ENCODE data around the gene BNIP5.

The BNIP5 gene, protein sequence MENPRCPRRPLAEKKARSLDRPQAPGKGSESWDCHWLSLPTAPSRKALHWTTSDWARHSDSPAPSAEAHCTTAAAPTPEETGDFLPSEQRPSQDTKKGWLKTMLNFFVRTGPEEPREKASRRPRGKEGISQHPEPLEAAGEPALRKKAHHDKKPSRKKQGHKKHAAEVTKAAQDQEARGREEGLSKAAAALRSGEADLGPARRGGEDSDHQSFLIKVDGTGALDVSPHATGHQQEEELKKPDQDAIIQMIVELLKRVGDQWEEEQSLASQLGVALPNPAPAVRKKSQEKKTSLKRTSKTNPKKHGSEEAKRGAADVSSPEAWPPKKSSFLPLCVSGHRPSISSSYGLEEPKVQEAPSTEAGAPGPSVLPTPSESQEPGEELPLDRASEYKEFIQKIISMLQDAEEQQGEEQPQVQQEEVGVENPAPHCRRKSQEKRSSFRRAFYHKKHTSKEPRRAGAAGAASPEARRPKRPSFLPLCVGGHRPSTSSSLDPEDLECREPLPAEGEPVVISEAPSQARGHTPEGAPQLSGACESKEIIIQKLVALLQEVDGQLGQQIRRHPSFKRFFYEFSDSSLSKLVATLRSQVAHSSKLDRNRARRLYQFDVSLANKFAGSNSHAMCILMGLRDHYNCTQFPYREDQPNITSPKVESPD

DNA sequence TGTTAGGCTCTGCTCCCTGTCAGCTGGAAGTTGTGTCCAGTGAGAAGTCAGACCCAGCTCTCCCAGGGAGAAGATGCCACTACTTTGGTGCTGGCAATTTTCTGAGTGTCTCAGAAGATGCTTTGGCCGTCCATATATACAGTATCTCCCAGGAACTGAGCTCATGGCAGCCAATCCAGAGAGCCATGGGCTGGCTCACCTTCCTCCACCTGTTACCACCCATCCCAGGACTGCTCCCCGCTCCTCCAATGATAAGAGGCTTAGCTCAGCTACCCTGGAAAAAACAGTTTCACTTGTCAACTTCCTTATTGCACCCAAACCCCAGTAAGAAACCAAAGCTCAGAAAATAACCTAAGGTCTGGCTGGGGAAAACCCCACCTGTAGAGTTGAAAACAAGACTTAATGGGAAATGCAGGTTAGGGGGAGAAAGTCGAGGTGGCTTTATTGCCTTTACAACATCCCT lies at the start of gene BNIP5:
Gene BNIP5, minus strand, starts transcription at position 110 of the 463 bp plus-strand sequence. CDS start 6,198 bp downstream, outside the sequence.
- peak; percentile 6 for DNase-seq (ENCODE audit: low spot score)

DNA sequence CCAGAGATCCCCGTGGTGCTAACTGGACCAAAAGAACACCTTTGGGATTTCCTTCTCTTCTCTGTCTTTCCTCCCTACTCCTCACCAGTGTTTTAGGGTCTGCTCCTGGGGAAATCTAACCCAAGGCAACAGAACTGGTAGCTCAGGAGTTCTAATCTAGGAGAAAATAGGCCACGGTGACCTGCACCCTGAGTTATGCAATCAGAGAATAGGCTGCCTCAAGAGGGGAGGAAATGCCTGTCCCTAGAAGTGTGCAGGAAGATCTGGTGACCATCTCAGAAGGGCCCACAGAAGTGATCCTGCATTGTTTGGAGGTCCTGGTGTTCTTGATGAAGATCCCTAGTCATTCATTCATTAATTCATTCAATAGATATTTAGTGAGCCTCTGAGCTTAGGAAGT lies 47.4 kb upstream of the BNIP5 start:
- no peak for DNase-seq (ENCODE audit: low spot score)

DNA sequence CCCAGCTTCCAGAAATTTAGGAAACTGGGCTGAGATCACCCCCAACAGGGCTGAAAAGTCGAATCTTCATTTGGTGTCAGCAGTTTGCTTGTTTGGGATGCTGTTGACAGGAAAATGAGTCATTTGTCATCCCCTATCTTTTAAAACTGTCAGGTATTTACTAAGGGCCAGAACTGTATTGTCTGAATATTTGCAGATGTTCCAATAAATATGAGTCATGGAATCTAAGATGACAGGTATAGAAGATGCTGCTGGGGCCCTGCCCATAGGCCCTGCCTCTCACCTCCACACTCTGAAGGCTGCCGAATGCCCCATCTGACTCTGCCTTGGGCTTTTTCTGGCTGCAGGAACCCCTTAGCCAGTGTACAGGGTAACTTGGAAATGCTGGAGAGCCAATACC lies 46.9 kb upstream of the BNIP5 start:
- peak; percentile 60 for DNase-seq (ENCODE audit: low spot score)

DNA sequence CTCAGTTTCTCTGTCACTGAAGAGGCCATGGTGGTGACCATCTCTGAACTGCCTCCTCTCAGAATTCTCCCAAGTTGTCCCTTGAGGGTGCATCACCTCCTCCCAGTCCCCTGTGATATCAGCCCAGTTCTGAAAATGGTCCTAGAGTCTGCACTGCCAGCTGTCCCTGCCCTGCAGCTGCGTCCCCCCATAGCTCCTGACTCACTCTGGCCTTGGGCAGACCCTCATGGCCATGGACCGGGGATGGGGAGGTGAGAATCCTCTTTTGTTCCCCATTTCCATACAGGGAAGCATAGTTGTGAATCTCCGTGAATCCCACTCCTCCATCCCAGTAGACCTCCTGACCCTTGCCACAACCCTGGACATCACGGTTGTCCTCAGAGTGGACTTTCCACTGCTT lies 46.3 kb upstream of the BNIP5 start:
- no peak for DNase-seq (ENCODE audit: low spot score)

DNA sequence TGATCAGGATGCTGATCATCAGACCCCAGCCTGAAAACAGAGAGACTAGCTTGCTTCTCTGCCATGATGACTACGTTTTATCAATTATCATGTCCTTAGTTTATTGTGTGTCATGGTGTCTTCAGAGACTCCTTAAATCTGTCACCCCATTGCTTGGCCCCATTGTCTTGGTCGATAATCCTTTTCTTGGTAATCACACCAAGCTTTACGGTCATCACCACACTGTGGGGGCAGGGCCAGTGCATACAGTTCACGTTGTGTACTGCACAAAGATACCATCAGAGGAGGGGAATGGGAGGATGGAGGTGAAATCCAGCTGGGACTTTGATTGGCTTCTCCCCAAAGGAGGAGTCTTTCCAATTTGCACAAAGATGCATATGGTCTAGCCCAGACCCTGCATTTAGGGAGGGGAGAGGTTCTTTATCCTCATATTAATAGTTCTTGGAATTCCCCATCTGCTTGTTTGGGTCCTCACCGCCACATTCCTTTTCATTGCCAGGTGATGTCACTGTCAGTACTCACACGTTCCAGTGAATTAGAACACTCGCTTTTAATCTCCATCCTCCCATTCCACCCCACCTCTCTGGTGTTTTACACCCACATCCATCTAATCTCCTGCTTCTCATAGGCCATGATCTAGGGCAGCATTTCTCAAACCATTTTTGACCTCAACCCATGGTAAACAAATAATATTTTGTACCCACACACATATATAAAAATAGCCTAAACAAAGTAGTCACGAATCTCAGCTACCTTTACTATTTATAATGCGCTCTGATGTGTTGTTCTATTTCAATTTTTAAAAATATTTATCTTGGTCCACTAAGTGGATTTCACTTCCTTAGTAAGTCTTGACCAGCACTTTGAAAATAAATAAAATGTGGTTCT lies 45.1 kb upstream of the BNIP5 start:
- DNase-seq (ENCODE audit: low spot score) = no peak

DNA sequence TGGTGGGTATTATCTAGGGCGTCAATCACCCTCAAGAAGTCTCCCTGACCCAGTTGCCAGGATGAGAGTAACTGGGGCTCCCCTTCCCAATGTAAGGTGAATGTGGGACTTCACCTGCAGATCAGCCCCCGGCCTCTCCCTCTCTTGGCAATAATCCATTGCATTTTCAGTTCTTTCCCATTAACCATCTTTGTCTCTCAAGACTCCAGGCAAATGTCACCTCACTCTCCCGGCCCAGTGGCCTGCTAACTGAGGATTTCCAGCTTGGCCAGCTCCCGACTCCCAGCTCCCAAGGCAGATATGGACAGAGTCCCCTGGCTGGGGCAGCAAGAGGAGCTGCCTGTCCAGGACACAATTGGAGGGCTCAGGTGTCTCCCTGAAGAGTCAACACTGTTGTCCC lies 43.5 kb upstream of the BNIP5 start:
- no peak for DNase-seq (ENCODE audit: low spot score)

DNA sequence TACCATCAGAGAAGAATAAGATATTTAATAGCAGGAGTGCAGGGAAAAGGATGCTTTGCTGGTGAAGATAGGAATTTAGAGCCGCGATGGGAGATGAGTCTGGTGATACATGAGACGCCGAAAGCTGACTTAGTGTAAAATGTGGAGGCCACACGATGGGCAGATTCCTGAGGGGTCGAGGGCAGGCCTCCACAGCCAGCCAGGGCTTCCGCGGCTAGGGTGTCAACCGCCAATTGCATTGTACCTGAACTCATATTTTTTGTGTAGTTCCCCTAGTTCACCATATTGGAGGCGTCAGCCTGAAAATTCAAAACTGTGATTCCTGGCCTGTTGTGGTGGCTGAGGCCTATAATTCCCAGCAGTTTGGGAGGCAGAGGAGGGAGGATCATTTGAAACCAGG lies 42.2 kb upstream of the BNIP5 start:
- DNase-seq (ENCODE audit: low spot score) = no peak

DNA sequence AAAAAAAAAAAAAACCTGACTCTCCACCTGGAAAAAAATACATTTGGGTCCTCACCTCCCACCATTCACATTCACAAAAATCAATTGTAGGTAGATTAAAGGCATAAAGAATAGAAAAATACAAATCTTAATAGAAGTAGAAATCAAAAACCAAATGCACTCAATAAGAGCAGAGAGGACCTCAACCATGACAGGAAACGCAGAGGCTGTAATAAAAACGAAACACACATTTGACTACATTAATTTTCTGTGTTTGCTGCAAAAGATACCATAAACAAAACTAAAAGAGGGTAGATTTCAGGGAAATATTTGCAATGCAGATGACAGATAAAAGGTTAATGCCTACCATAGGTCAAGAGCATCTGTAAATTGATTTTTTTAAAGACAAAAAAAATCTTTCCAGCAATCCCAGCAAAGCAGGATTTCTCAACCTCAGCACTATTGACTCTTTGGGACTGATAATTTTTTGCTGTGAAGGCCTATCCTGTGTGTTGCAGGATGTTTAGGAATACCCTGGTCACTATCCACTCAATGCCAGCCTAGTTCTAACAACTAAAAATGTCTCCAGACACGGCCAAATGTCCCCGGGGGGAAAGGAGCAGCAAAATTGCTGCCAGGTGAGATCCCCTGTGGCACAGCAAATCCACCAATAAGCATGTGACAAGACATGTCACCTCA lies 41.7 kb upstream of the BNIP5 start:
- DNase-seq (ENCODE audit: low spot score) = no peak

DNA sequence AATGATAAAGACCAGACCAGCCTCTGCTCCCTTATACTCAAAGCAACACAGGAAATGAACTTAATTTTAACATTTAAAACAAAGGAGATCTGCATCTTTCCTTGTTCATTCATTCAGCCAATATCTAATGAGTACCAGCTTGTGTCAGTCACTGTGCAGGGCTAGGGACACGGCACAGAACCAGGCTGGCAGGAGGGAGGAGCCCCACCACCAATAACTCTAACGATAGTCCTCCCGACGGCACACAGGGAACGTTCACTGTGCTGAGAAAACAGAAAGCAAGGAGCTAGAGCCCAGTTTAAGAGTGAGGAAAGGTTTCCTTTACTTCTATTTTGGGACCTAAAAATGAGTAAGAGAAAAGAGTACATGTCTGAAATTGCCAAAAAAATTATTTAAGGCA lies 40.9 kb upstream of the BNIP5 start:
- no peak for DNase-seq (ENCODE audit: low spot score)

DNA sequence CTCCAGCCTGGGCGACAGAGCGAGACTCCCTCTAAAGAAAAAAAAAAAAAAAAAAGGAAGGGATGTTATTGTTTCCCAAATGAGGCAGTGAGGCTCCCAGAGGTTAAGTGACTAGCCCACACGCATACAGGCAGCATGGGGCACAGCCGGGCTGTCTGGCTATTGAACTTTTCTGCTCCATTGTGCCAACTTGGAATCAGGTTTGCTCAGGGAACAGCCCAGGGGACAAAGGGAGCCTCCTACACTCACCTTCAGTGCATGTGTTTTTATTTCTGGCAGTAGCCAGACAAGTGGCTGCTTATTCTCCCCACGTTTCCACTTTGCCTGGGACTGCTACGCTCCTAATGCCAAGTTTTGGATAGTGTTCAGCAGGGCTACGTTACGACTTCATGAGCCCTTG lies 40.1 kb upstream of the BNIP5 start:
- no peak for DNase-seq (ENCODE audit: low spot score)

DNA sequence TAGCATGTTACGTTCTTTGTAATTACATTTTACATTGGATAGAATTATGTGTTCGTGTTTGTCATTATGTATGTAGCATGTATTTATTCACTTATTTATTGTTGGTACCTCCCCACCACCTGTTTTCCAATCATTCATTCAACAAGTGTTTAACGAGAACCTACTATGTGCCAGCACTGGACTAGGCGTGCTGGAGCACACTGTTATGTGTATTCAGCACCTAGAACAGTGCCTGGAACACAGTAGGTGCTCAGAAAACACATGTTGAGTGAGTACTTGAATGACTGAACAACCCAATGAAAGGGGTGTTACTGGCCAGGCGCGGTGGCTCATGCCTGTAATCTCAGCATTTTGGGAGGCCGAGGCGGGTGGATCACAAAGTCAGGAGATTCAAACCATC lies 39.5 kb upstream of the BNIP5 start:
- DNase-seq (ENCODE audit: low spot score) = no peak

DNA sequence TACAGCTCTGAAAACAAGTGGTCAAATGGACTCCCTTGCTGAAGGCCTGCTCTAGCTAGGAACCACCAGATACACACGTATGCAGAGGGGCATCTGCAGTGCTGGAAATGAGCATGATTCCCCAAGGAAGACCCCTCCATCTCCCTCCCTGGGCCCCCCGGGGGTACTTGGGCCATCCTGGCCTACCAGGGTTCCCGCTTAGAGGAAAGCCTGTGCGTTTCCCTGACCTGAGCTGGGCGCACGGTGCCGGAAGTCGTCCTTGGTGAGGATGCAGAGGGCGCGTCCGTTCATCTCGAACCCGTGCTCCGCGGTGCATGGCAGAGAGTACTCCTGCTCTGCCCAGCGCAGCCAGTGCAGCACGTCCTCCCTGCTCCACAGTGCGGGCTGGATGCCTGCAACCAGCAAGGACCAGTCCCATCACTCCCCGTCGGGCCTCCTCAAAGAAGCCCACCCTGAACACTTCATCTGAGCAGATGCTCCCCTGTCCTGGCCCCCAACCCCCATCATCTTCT lies 39.0 kb upstream of the BNIP5 start:
- DNase-seq (ENCODE audit: low spot score) = no peak

DNA sequence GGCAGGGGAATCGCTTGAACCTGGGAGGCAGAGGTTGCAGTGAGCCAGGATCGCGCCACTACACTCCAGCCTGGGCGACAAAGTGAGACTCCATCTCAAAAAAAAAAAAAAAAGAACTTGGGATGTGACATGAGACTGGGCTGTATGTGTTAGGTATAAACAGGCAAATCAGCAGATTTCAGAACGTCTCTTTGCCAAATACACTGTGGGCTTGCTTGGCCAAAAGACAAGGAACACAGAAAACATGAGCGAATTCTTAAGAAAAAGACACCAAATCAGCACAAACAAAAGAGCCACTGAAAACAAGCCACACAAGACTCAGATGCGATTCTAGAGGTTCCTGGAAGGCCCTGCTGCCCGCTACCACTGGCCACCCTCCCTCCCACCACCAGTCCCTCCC lies 38.3 kb upstream of the BNIP5 start:
- no peak for DNase-seq (ENCODE audit: low spot score)

DNA sequence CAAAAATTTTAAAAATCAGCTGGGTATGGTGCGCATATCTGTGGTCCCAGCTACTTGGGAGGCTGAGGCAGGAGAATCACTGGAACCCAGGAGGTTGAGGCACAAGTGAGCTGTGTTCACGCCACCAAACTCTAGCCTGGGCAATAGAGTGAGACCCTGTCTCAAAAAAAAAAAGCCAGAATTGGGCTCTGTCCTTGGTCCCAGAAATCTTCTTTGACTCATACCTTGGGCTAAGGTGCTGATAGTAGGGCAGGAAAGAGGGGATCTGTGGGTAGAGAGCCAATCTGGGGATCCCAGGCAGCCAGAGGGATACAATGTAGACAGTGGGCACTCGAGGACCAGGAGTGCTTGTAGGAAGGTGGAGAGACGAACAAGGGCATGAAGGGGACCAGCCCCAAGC lies 37.5 kb upstream of the BNIP5 start:
- no peak for DNase-seq (ENCODE audit: low spot score)

DNA sequence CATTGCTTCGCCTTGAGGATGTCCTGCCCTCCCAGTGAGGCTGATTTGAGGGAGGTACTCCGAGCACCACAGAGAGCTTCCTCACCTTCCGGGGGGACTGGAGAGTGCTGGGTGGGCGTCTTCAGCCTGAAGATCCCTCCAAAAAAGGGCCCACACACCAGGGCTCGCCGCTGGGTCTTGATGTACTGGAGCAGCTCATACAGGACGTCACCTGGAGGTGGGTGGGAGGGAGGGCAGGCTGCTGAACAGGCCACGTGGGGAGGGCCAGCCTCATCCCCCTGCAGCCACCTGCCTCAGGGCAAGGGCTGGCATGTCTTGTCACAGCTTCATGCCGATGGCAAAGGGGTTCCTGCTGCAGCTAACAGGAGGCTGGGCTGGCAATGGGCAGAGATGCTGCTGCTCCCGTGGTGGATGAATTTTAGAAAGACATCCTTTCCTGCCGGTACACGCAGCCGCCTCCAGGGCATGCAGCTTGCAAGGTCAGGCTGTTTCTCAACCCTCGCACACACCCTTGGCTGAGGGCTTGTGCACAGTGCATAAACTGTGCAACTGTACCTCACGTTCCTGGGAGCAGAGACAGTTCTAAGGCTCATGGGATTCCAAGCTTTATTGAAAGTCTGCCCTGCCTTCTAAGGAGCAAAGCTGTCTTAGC lies 36.8 kb upstream of the BNIP5 start:
- DNase-seq (ENCODE audit: low spot score) = no peak

DNA sequence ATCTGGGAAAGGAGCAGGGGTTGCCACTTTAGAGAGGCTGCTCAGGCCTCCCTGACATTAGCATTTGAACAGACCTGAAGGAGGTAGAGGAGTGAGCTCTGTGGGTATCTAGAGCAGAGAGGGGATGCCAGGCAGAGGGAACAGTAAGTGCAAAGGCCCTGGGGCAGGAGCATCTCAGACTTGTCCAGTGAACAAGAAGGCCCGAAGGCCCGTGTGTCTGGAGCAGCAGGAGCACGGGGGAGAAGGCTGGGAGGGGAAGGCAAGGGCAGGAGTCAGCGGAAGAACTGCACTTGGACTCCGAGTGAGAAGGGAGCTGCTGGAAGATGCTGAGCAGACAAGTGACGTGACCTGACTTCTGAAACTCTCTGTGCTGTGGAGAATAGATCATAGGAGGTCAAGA lies 35.4 kb upstream of the BNIP5 start:
- no peak for DNase-seq (ENCODE audit: low spot score)

DNA sequence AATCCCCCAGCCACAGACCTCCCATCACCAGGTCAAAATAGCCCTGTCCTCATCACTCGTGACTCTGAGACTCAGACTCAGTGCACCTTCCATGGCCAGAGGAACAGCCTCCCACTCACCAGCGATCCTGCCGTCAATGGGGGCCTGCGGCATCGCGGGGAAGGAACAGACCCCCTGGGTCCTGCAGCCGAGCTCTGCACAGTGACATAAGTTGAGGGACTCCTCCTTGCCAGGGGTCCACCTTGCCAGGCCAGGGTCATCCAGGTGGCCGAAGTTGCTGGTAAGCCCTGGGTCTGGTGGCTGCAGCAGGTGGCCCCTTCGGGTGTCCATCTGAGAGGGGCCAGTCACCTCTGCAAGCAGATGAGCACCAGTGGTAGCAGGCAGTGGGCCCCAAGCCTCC lies 34.5 kb upstream of the BNIP5 start:
- DNase-seq (ENCODE audit: low spot score) = no peak

DNA sequence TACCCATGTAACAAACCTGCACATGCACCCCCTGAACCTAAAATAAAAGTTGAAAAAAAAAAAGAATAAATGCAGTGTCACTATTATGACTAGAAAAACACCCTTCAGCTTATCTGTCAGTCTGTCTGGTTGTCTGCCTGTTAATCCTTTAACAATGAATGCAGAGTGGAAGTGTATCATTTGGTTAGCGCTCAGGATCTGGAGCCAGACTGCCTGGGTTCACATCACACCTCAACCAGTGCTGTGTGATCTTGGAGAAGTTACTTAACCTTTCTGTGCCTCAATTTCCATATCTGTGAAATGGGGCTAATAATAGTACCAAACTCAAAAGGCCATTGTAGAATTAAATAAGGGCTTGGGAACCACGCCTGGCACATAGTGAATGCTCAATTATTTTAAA lies 34.0 kb upstream of the BNIP5 start:
- DNase-seq (ENCODE audit: low spot score) = no peak

DNA sequence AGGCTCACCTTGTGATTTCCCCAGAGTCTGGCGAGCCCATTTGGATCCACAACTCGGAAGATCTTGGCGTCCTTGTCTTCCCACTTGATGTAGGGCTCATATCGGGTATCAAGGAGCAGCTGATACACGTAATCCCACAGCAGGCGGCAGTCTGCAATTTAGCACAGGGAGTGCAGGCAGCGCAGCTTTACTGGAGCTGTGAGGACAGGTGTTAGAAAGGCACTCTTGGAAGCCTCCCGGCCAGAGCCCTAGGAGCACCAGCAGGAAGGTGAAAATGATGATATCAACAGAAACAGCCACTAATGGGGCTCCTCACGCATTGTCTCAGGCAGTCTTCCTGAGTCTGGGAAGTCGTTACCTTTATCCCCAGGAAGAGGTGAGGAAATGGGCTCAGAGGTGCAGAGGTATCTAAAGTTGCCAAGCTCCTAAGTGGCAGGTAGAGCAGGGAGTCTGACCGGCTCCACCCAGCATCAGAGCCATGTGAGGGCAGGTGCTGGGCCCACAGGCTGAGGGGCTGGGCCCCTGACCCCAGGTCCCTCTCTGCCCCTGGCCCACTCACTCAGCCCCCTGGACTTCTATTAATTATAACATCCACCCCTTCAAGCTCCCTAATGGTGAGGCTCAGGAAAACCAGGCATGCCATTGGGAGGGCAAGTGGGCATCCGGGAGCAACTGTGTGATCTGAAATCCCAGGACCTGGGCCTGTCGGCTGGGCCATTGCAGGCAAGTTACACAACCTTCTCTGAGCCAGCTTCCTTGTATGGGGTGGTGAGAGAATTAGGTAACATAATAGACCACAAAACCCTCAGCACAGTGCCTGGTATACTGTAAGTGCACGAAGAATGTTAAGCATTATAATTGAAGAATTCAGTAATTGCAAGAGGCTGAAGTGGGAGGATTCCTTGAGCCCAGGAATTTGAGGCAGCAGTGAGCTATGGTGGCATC lies 32.5 kb upstream of the BNIP5 start:
- DNase-seq (ENCODE audit: low spot score) = no peak

DNA sequence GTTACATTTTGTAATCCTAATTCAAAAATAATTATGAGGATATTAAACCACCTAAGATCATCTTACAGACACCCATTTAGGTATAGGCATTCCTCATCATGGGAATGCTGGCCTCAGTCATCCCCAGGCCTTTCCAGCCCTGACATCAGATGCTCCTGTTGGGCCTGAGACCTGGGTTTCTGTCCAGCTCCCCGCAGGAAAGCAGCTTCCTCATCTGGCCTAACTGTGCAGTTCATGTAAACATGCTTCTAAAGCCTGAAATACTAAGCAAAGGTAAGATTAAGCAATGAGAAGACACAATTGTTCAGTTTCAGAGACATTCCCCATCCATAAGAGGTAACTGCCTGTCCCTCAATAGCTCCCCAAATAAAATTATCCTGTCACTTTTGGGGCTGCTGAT lies 31.7 kb upstream of the BNIP5 start:
- DNase-seq (ENCODE audit: low spot score) = no peak

Data from CD4-positive, alpha-beta T cell treated with Interleukin-2 at 100 ng/mL for 4 hours (primary cell).